ENCODE data around the gene DDX19B.

DNA sequence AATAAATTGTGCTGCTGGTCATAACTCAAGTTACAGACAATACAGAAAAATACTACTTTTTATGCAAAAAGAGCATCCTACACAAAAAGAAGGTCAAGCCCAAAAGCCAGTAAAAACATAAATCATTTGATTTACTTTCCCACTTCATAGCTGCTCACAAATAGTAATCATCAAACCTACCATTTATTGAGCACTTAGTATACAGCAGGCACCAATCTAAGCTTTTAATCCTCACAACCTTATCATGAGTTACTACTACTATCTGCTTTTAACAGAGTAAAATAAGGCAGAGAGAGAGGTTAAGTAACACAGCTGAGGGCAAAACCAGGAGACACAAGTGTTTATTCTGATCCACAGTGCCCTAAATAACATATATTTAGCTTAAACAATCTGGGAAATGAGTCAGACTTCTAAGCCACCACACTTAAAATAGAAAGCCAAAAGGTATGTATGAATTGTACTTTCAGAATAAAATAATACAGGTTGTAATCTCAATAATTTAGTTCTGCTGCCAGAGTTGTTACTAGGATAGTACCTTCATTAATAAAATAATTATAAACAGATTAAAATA, 8.0 kb upstream of the DDX19B start:
- TF ChIP-seq, protein P1, sequence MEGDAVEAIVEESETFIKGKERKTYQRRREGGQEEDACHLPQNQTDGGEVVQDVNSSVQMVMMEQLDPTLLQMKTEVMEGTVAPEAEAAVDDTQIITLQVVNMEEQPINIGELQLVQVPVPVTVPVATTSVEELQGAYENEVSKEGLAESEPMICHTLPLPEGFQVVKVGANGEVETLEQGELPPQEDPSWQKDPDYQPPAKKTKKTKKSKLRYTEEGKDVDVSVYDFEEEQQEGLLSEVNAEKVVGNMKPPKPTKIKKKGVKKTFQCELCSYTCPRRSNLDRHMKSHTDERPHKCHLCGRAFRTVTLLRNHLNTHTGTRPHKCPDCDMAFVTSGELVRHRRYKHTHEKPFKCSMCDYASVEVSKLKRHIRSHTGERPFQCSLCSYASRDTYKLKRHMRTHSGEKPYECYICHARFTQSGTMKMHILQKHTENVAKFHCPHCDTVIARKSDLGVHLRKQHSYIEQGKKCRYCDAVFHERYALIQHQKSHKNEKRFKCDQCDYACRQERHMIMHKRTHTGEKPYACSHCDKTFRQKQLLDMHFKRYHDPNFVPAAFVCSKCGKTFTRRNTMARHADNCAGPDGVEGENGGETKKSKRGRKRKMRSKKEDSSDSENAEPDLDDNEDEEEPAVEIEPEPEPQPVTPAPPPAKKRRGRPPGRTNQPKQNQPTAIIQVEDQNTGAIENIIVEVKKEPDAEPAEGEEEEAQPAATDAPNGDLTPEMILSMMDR (IDR thresholded peaks at IDR 0.05) = no peak
- no peak for TF ChIP-seq EZH2 (IDR thresholded peaks at IDR 0.05; ENCODE audit: borderline replicate concordance, insufficient read depth, low read depth, low read length, poor library complexity, severe bottlenecking)
